ENCODE measurements around the gene CRIM1. TPM values are rescaled to one million over a fixed set of nuclear protein-coding genes. Genes with fewer than 3 reads are reported as not detected.

Gene CRIM1
- total RNA-seq, 4 donors from 2014 or later = 93.2 to 194 (median 119) TPM

DNA sequence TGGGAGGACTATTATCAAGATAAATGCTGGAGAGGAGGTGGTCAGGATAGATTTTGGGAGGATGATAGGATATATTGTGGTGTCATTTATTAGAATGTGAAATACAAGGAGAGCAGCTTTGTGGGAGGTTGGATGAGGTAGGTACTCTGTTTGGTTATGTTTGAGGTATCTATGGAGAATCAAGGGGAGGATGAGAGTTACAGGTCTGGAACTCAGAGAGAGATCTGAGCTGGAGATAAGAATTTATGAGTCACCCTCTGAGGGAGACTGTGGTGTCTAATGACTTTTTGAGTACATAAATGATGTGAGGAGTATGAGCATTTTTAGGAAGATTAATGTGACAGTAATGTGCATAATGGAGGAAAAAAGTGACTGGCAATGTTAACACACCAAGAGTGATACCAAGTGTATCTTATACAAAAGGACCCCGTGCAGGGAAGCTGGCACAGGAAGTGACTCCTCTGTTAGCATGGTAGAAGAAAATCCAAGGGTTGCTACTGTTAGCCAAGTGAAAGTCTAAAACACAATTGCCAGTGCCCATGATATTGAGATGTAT is 48.2 kb downstream of the CRIM1 start:
- intact Hi-C loops (cut with DNase I; ENCODE audit: low total_unique reads) = no loop called here
- in situ Hi-C loops (cut with MboI; ENCODE audit: low sequenced_read_pairs in 4 of 4) = no loop called here
- ATAC-seq (peak in 1 of 2 donors; percentile 48), DNase-seq (no peak)
- Histone ChIP-seq H3K9me3 (no peaks in the 10 kb centered on the region), H3K27me3 (no peaks in the 10 kb centered on the region), H3K4me3 (no peak overlapping the region), H3K4me1 (peaks cover 51 to 78% of the 10 kb centered on the region in 2 donors), H3K27ac (peak overlapping the region; percentile 27 to 52 (median 44)), H3K36me3 (no peaks in the 10 kb centered on the region)
- no peak for TF ChIP-seq POLR2A (IDR thresholded peaks at IDR 0.05)
- TF ChIP-seq, protein P1, sequence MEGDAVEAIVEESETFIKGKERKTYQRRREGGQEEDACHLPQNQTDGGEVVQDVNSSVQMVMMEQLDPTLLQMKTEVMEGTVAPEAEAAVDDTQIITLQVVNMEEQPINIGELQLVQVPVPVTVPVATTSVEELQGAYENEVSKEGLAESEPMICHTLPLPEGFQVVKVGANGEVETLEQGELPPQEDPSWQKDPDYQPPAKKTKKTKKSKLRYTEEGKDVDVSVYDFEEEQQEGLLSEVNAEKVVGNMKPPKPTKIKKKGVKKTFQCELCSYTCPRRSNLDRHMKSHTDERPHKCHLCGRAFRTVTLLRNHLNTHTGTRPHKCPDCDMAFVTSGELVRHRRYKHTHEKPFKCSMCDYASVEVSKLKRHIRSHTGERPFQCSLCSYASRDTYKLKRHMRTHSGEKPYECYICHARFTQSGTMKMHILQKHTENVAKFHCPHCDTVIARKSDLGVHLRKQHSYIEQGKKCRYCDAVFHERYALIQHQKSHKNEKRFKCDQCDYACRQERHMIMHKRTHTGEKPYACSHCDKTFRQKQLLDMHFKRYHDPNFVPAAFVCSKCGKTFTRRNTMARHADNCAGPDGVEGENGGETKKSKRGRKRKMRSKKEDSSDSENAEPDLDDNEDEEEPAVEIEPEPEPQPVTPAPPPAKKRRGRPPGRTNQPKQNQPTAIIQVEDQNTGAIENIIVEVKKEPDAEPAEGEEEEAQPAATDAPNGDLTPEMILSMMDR (IDR thresholded peaks at IDR 0.05 in 4 of 5, conservative IDR thresholded peaks at IDR 0.05 in 1 of 5) = no peak

DNA sequence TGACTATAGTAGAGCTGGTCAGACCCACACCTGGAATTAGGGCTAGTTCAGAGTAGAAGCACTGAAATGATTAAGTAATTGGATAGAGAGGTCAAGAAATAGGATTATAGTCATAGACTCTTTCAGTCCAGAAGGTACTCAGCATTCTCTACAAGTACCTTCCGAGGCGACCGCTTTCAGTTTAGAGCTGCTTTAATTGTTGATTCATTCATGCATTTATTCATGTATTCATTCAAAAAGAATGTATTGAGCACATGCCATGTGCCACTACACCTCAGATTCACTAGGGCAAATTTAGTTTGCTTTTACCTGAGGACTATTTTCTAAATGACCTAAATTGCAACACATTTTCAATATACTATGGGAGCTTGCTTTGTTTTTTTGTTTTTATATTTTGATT is 48.7 kb downstream of the CRIM1 start:
- DNase-seq = no peak
- H3K4me1 ChIP-seq = peaks cover 53 to 79% of the 10 kb centered on the region in 2 donors
- no peaks in the 10 kb centered on the region for H3K27me3 ChIP-seq
- intact Hi-C loops (cut with DNase I; ENCODE audit: low total_unique reads) (no loop called here), in situ Hi-C loops (cut with MboI; ENCODE audit: low sequenced_read_pairs in 4 of 4) (no loop called here)
- H3K36me3 ChIP-seq = no peaks in the 10 kb centered on the region
- ATAC-seq = no peak
- peak overlapping the region; percentile 27 to 52 (median 44) for H3K27ac ChIP-seq
- H3K4me3 ChIP-seq = no peak overlapping the region
- H3K9me3 ChIP-seq = no peaks in the 10 kb centered on the region
- TF ChIP-seq, protein P1 (IDR thresholded peaks at IDR 0.05 in 4 of 5, conservative IDR thresholded peaks at IDR 0.05 in 1 of 5) = no peak
- TF ChIP-seq POLR2A (IDR thresholded peaks at IDR 0.05) = no peak

DNA sequence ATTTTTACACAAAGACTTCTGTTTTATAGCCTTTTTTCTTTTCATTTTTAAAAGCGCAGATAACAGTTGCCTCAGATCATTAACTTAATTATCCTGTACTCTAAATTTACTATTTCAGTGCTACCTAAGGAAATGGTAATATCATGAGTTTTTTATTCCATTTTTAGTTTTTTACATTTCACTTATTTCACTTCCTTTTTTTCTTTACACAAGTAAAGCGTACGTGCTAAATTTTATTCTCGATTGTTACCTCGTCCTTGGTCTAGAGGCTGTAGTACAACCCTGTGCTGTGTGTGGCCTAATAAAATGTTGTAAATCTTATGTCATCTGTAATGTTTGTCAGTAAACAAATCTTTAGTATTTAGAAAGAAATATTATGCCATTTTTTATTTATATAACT is 49.2 kb downstream of the CRIM1 start:
- Histone ChIP-seq H3K9me3 (no peaks in the 10 kb centered on the region), H3K4me1 (peaks cover 58 to 83% of the 10 kb centered on the region in 2 donors), H3K36me3 (no peaks in the 10 kb centered on the region), H3K27ac (peak overlapping the region; percentile 11 to 75 (median 34)), H3K4me3 (no peak overlapping the region), H3K27me3 (no peaks in the 10 kb centered on the region)
- in situ Hi-C loops (cut with MboI; ENCODE audit: low sequenced_read_pairs in 4 of 4) = no loop called here
- no peak for DNase-seq
- intact Hi-C loops (cut with DNase I; ENCODE audit: low total_unique reads) = no loop called here
- no peak for TF ChIP-seq POLR2A (IDR thresholded peaks at IDR 0.05)
- TF ChIP-seq, protein P1 (IDR thresholded peaks at IDR 0.05 in 4 of 5, conservative IDR thresholded peaks at IDR 0.05 in 1 of 5) = no peak
- no peak for ATAC-seq

DNA sequence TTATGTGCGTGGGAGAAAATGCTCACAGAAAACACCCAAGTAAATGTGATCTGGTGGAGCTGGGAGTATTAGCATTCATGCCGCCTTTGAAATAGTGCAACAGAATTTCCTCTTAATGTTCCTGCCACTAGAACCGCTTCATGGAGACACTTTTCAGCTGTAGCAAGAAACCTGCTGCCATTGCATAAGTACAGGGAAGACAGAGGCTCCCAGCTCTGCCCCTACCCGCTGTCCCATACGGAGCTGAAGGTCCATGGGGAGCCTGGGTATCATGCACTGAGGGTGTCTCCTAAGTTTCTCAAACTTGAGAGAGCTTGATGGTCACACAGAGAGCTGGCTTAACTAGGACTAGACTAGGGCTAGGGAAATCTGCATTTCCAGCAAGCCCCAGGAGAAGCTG is 49.6 kb downstream of the CRIM1 start:
- TF ChIP-seq, protein P1 (IDR thresholded peaks at IDR 0.05 in 4 of 5, conservative IDR thresholded peaks at IDR 0.05 in 1 of 5) = no peak
- TF ChIP-seq POLR2A (IDR thresholded peaks at IDR 0.05) = no peak
- ATAC-seq = no peak
- peaks cover 62 to 87% of the 10 kb centered on the region in 2 donors for H3K4me1 ChIP-seq
- no peak overlapping the region for H3K4me3 ChIP-seq
- in situ Hi-C loops (cut with MboI; ENCODE audit: low sequenced_read_pairs in 4 of 4) = no loop called here
- H3K27me3 ChIP-seq = no peaks in the 10 kb centered on the region
- no peaks in the 10 kb centered on the region for H3K36me3 ChIP-seq
- H3K27ac ChIP-seq = peak overlapping the region; percentile 11 to 75 (median 44)
- DNase-seq = no peak
- intact Hi-C loops (cut with DNase I; ENCODE audit: low total_unique reads) = no loop called here
- no peaks in the 10 kb centered on the region for H3K9me3 ChIP-seq

DNA sequence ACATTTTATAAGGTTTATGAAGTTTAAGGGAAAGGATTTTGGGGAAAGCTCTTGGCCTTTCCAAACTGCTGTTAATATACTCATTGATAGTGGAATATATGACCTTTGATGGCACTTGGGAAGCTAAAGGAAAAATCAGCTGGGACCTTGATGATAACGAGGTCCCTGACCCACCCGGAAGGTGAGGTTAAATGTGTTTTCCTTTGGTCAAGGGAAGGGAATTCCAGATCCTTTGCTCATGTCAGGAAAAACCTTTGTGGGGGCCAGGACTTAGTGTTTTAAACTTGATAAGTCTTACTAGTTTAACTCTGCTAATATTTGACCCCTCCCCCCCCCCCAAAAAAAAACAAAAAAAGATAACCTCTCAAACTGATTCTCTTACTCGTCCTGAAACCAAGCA is 50.7 kb downstream of the CRIM1 start:
- peaks cover 73 to 97% of the 10 kb centered on the region in 2 donors for H3K4me1 ChIP-seq
- TF ChIP-seq, protein P1 (IDR thresholded peaks at IDR 0.05 in 4 of 5, conservative IDR thresholded peaks at IDR 0.05 in 1 of 5) = no peak
- H3K27ac ChIP-seq = peak overlapping the region; percentile 54 to 75 (median 62)
- intact Hi-C loops (cut with DNase I; ENCODE audit: low total_unique reads) = no loop called here
- in situ Hi-C loops (cut with MboI; ENCODE audit: low sequenced_read_pairs in 4 of 4) = no loop called here
- DNase-seq (no peak), ATAC-seq (no peak)
- H3K9me3 ChIP-seq = no peaks in the 10 kb centered on the region
- no peaks in the 10 kb centered on the region for H3K27me3 ChIP-seq
- H3K36me3 ChIP-seq = no peaks in the 10 kb centered on the region
- no peak overlapping the region for H3K4me3 ChIP-seq
